Calu3 (cell line): ENCODE measurements around the gene DEDD2. TPM values are rescaled to one million over a fixed set of nuclear protein-coding genes. Genes with fewer than 3 reads are reported as not detected.
A peak's percentile ranks its signal among the peaks of the same experiment; 100 is the strongest.

Experiments
- BruUV-seq: library from RNA; stranded (reverse); fragments of 400-500 nt; replicated peaks from 2 replicates; lab custom pipeline; 2021; lab: Mats Ljungman, UMichigan
- CTCF ChIA-PET: fragments of 300-600 bp; sonication (Branson Sonifier 250); formaldehyde crosslinking; loops from one replicate; lab custom pipeline; 2022; ENCODE audit warnings: antibody characterized with exemption; lab: Charles Lee
- DNase-seq: peaks from one replicate; pipeline ENCODE4 v3.0.0; 2022
- H3K27ac Mint-ChIP-seq: one replicate; pipeline ENCODE4 v1.8.0; 2022; ENCODE audit warnings: mixed read lengths; ENCODE audit not compliant: unreplicated experiment
- H3K27me3 Mint-ChIP-seq: one replicate; pipeline ENCODE4 v1.8.0; 2022; ENCODE audit warnings: mixed read lengths; ENCODE audit not compliant: unreplicated experiment
- H3K36me3 Mint-ChIP-seq: one replicate; pipeline ENCODE4 v1.8.0; 2022; ENCODE audit warnings: mild to moderate bottlenecking, moderate library complexity, mixed read lengths; ENCODE audit not compliant: insufficient read depth, unreplicated experiment
- H3K4me1 Mint-ChIP-seq: one replicate; pipeline ENCODE4 v1.8.0; 2022; ENCODE audit warnings: mild to moderate bottlenecking, low read depth, mixed read lengths; ENCODE audit not compliant: unreplicated experiment
- H3K4me3 Mint-ChIP-seq: one replicate; pipeline ENCODE4 v1.8.0; 2022; ENCODE audit warnings: mild to moderate bottlenecking, low read depth, moderate library complexity, mixed read lengths; ENCODE audit not compliant: unreplicated experiment
- H3K9me3 Mint-ChIP-seq: one replicate; pipeline ENCODE4 v1.8.0; 2022; ENCODE audit warnings: low read depth, mixed read lengths; ENCODE audit not compliant: unreplicated experiment
- intact Hi-C: fragments of 100-400 bp; cut with micrococcal nuclease; formaldehyde crosslinking; loops from one replicate; pipeline ENCODE4 v1.10.0; 2022; ENCODE audit not compliant: unreplicated experiment
- total RNA-seq: library from RNA; stranded (reverse); gene quantifications from 2 replicates; pipeline ENCODE4 v1.2.3, GENCODE V29; 2022
- TF ChIP-seq, protein P1 (sequence below): fragments of 200-600 bp; IDR thresholded peaks from one replicate; pipeline ENCODE4 v1.8.0; 2022; ENCODE audit warnings: antibody characterized with exemption; ENCODE audit not compliant: unreplicated experiment

DEDD2 gene
- total RNA-seq, 1 experiment from 2014 or later = 78.3 TPM

DNA sequence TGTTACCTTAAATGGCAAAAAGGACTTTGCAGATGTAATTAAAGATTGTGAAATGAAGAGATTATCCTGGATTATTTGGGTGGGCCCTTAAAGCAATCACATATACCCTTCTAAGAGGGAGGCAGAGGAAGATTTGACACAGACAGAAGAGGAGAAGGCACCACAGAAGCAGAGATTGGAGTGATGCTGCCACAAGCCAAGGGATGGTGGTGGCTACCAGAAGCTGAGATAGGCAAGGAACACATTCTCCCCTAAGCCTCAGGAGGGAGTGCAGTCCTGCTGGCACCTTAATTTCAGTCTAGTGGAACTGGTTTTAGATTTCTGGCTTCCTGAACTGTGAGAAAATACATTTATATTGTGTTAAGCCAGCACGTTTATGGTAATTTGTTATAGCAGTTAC, 24.2 kb downstream of the DEDD2 start:
- CTCF ChIA-PET = interaction anchor here (0.7 kb wide), 1 partner anchor 8 kb away, joined by 3 read pairs; no protein-coding TSS in a partner anchor
- peaks cover 59% of the 10 kb centered on the region for H3K4me1 Mint-ChIP-seq

GRCh38 chr19:42191855-42192254, 25.6 kb downstream of the DEDD2 start:
- intact Hi-C loops = no loop called here
- CTCF ChIA-PET = interaction anchor here (0.6 to 1.5 kb wide), 6 partner anchors 9 to 110 kb away, joined by 3 to 5 read pairs (median 3); no protein-coding TSS in a partner anchor
- Mint-ChIP-seq H3K27ac (peak overlapping the region; percentile 99), H3K36me3 (peaks cover 38% of the 10 kb centered on the region), H3K27me3 (no peaks in the 10 kb centered on the region), H3K4me3 (peak overlapping the region; percentile 46), H3K4me1 (peaks cover 49% of the 10 kb centered on the region), H3K9me3 (peaks cover 3% of the 10 kb centered on the region)
- DNase-seq = peak; percentile 88
- TF ChIP-seq, protein P1, sequence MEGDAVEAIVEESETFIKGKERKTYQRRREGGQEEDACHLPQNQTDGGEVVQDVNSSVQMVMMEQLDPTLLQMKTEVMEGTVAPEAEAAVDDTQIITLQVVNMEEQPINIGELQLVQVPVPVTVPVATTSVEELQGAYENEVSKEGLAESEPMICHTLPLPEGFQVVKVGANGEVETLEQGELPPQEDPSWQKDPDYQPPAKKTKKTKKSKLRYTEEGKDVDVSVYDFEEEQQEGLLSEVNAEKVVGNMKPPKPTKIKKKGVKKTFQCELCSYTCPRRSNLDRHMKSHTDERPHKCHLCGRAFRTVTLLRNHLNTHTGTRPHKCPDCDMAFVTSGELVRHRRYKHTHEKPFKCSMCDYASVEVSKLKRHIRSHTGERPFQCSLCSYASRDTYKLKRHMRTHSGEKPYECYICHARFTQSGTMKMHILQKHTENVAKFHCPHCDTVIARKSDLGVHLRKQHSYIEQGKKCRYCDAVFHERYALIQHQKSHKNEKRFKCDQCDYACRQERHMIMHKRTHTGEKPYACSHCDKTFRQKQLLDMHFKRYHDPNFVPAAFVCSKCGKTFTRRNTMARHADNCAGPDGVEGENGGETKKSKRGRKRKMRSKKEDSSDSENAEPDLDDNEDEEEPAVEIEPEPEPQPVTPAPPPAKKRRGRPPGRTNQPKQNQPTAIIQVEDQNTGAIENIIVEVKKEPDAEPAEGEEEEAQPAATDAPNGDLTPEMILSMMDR = no peak
- no TSS peak for BruUV-seq

More for the DNA sequence above, 24.2 kb downstream of the DEDD2 start:
- H3K36me3 Mint-ChIP-seq = peaks cover 50% of the 10 kb centered on the region
- H3K27me3 Mint-ChIP-seq = no peaks in the 10 kb centered on the region
- H3K9me3 Mint-ChIP-seq = peaks cover 3% of the 10 kb centered on the region
- intact Hi-C loops = no loop called here
- H3K4me3 Mint-ChIP-seq = no peak overlapping the region
- TF ChIP-seq, protein P1 = no peak
- BruUV-seq = no TSS peak
- DNase-seq = no peak
- H3K27ac Mint-ChIP-seq = peak overlapping the region; percentile 99

GRCh38 chr19:42191330-42191729, 26.1 kb downstream of the DEDD2 start:
- CTCF ChIA-PET = interaction anchor here (0.6 to 1.5 kb wide), 6 partner anchors 11 to 117 kb away, joined by 3 to 7 read pairs (median 3); no protein-coding TSS in a partner anchor
- peak overlapping the region; percentile 99 for H3K27ac Mint-ChIP-seq
- H3K4me3 Mint-ChIP-seq = peak overlapping the region; percentile 46
- DNase-seq = no peak
- H3K27me3 Mint-ChIP-seq = no peaks in the 10 kb centered on the region
- peaks cover 33% of the 10 kb centered on the region for H3K36me3 Mint-ChIP-seq
- TF ChIP-seq, protein P1 = no peak
- peaks cover 44% of the 10 kb centered on the region for H3K4me1 Mint-ChIP-seq
- intact Hi-C loops = no loop called here
- H3K9me3 Mint-ChIP-seq = peaks cover 3% of the 10 kb centered on the region
- no TSS peak for BruUV-seq

GRCh38 chr19:42189133-42189532, 28.3 kb downstream of the DEDD2 start:
- intact Hi-C loops = no loop called here
- DNase-seq = no peak
- Mint-ChIP-seq H3K27me3 (no peaks in the 10 kb centered on the region), H3K27ac (no peak overlapping the region), H3K9me3 (peaks cover under 1% of the 10 kb centered on the region), H3K4me3 (no peak overlapping the region), H3K4me1 (peaks cover 51% of the 10 kb centered on the region), H3K36me3 (peaks cover 28% of the 10 kb centered on the region)
- CTCF ChIA-PET = interaction anchor here (0.6 to 1.1 kb wide), 2 partner anchors 23 to 73 kb away, joined by 3 to 4 read pairs; no protein-coding TSS in a partner anchor
- TF ChIP-seq, protein P1 = no peak
- BruUV-seq = no TSS peak
